Left cardiac atrium (tissue), 4 donors: Measurements from ENCODE around the gene GMPR. TPM values are rescaled to one million over a fixed set of nuclear protein-coding genes. Genes with fewer than 3 reads are reported as not detected.

Experiments
- ATAC-seq, 2 donors: fragments of 200-7000 bp; cut with Tn5 transposase; one replicate each; pipeline ENCODE4 v1.9.1; 2020; ENCODE audit warnings: mild to moderate bottlenecking in 2 of 2, moderate library complexity in 2 of 2
- DNase-seq: peaks from one replicate; pipeline ENCODE4 v3.0.0-alpha.2; 2020
- intact Hi-C, 2 donors: fragments of 100-400 bp; cut with DNase I; formaldehyde crosslinking; loops; one replicate each; pipeline versions ENCODE4 v1.14.1 to v1.15.1; 2022 to 2023
- long read RNA-seq: library from polyadenylated mRNA; unstranded; transcript quantifications from one replicate; pipeline ENCODE4 v2.0.0, GENCODE V29; 2021
- total RNA-seq, 2 donors: library from RNA; stranded (reverse); fragmentation: NEBNext Ultra II Directional; extraction: Animal tissue kit (Norgen Biotek cat#: 25700); gene quantifications; one replicate each; pipeline ENCODE4 v1.2.1, GENCODE V29; 2021
- donor health status: DM: no; HTN: yes; CAD: no.
- donor health status: DM: no; HTN: yes; CAD: no; lungs with severe emphysema.
- donor health status: DM: yes; HTN: yes; CAD: no.
- donor health status: Dilated cardiomyopathy.

The GMPR gene
- 10 to 100 TPM; 58.8 to 65.2 TPM for total RNA-seq
- long read RNA-seq, transcript GMPR-201 (9 exons, 1,515 nt) = major isoform, 52 of 64 reads
- long read RNA-seq, partial matches to known transcripts = 6 of 64 reads
- long read RNA-seq, other reads (novel, unspliced or antisense) = 6 of 64 reads

GRCh38 chr6:16238057-16238962 lies at the start of gene GMPR:
TSS of gene GMPR (plus strand) at chr6:16238587. CDS start at chr6:16238694, 107 bp downstream.
- peak; percentile 88 for DNase-seq
- intact Hi-C loops = no loop called here
- ATAC-seq = peak; percentile 81 to 87

GRCh38 chr6:16190214-16190613 lies 48.2 kb upstream of the GMPR start:
- ATAC-seq (no peak), DNase-seq (no peak)
- intact Hi-C loops = no loop called here

- ATAC-seq (no peak), DNase-seq (no peak)
- intact Hi-C loops = no loop called here
These were observed 42.0 kb upstream of the GMPR start for GRCh38 chr6:16196260-16196983.

GRCh38 chr6:16196984-16197546 lies 41.3 kb upstream of the GMPR start:
- DNase-seq (no peak), ATAC-seq (no peak)
- intact Hi-C loops = no loop called here

- DNase-seq (no peak), ATAC-seq (no peak)
- intact Hi-C loops = no loop called here
These were observed 40.2 kb upstream of the GMPR start for GRCh38 chr6:16198061-16198705.

GRCh38 chr6:16199804-16200203 lies 38.6 kb upstream of the GMPR start:
- peak in 1 of 2 donors; percentile 51 for ATAC-seq
- no peak for DNase-seq
- intact Hi-C loops = no loop called here

GRCh38 chr6:16200321-16200883 lies 38.0 kb upstream of the GMPR start:
- intact Hi-C loops = no loop called here
- DNase-seq = no peak
- peak; percentile 23 to 38 for ATAC-seq

GRCh38 chr6:16201706-16202105 lies 36.7 kb upstream of the GMPR start:
- no peak for DNase-seq
- intact Hi-C loops = no loop called here
- no peak for ATAC-seq

GRCh38 chr6:16204653-16205376 lies 33.6 kb upstream of the GMPR start:
- intact Hi-C loops = no loop called here
- ATAC-seq = no peak
- DNase-seq = no peak

- intact Hi-C loops = loop anchor here in 1 of 2 donors (2.0 kb wide), 1 partner anchor 515 kb away; no protein-coding TSS in a partner anchor
- DNase-seq (no peak), ATAC-seq (peak; percentile 66 to 72)
These were observed 32.8 kb upstream of the GMPR start for GRCh38 chr6:16205377-16206144.

GRCh38 chr6:16206595-16207037 lies 31.8 kb upstream of the GMPR start:
- intact Hi-C loops = loop anchor here in 1 of 2 donors (2.0 kb wide), 1 partner anchor 516 kb away; no protein-coding TSS in a partner anchor
- no peak for DNase-seq
- ATAC-seq = peak; percentile 77 to 90

- DNase-seq (no peak), ATAC-seq (no peak)
- intact Hi-C loops = no loop called here
These were observed 29.4 kb upstream of the GMPR start for GRCh38 chr6:16208989-16209388.

- no peak for DNase-seq
- no peak for ATAC-seq
- intact Hi-C loops = no loop called here
These were observed 28.8 kb upstream of the GMPR start for GRCh38 chr6:16209539-16209938.

- DNase-seq (no peak), ATAC-seq (no peak)
- intact Hi-C loops = no loop called here
These were observed 26.1 kb upstream of the GMPR start for GRCh38 chr6:16212276-16212675.

GRCh38 chr6:16216501-16217155 lies 21.8 kb upstream of the GMPR start:
- ATAC-seq (peak; percentile 44 to 49), DNase-seq (no peak)
- intact Hi-C loops = no loop called here

GRCh38 chr6:16217156-16217721 lies 21.1 kb upstream of the GMPR start:
- DNase-seq (no peak), ATAC-seq (no peak)
- intact Hi-C loops = no loop called here

- intact Hi-C loops = no loop called here
These were observed 15.6 kb upstream of the GMPR start for GRCh38 chr6:16222826-16223225.

More at GRCh38 chr6:16222826-16223225, 15.6 kb upstream of the GMPR start:
- ATAC-seq (no peak), DNase-seq (no peak)
